H1 (cell line): ENCODE measurements around the gene NUBP2. TPM values are rescaled to one million over a fixed set of nuclear protein-coding genes. Genes with fewer than 3 reads are reported as not detected.

Source experiments
- CTCF ChIA-PET: fragments of 300-600 bp; sonication (Branson Sonifier 250); formaldehyde crosslinking; loops from one replicate; lab custom pipeline; 2021; ENCODE audit not compliant: partially characterized antibody; lab: Charles Lee
- POLR2A ChIA-PET: fragments of 300-600 bp; sonication (Branson Sonifier 250); formaldehyde crosslinking; loops from one replicate; lab custom pipeline; 2021; ENCODE audit warnings: inconsistent platforms; ENCODE audit not compliant: partially characterized antibody; lab: Charles Lee
- DNase-seq, 2 experiments: peaks; one replicate each; pipeline versions ENCODE4 v3.0.0 to v3.0.0-alpha.2; 2010 to 2022; ENCODE audit warnings: low spot score in 2 of 2, low read depth in 1 of 2, mixed read lengths in 1 of 2
- FAIRE-seq: peaks from 2 replicates; lab custom pipeline; 2011; peaks lifted over from hg19 to GRCh38; lab: Jason Lieb, UNC
- H2AFZ ChIP-seq: 2 replicates; pipeline ENCODE4 v1.8.1; 2012; ENCODE audit warnings: low read length, inconsistent platforms
- H2AK5ac ChIP-seq: 2 replicates; pipeline ENCODE4 v1.6.1; 2013; ENCODE audit warnings: low read depth, low read length
- H2BK120ac ChIP-seq: replicated peaks from 2 replicates; pipeline ENCODE3; 2013; ENCODE audit warnings: low read depth, low read length, inconsistent platforms
- H2BK12ac ChIP-seq: 2 replicates; pipeline ENCODE4 v1.6.1; 2013; ENCODE audit warnings: low read depth, low read length
- H2BK15ac ChIP-seq: 2 replicates; pipeline ENCODE4 v1.6.1; 2013; ENCODE audit warnings: low read length
- H2BK20ac ChIP-seq: 2 replicates; pipeline ENCODE4 v1.6.1; 2013; ENCODE audit warnings: low read length
- H2BK5ac ChIP-seq: 2 replicates; pipeline ENCODE4 v1.6.1; 2013; ENCODE audit warnings: low read depth, low read length
- H3K14ac ChIP-seq: 2 replicates; pipeline ENCODE4 v1.6.1; 2013; ENCODE audit warnings: inconsistent platforms; ENCODE audit not compliant: insufficient read length
- H3K18ac ChIP-seq: 2 replicates; pipeline ENCODE4 v1.6.1; 2013; ENCODE audit warnings: low read length; ENCODE audit errors: extremely low read depth
- H3K23ac ChIP-seq: 2 replicates; pipeline ENCODE4 v1.6.1; 2013; ENCODE audit warnings: inconsistent platforms; ENCODE audit not compliant: insufficient read length
- H3K23me2 ChIP-seq: 2 replicates; pipeline ENCODE4 v1.6.1; 2013; ENCODE audit warnings: low read depth, low read length
- H3K27ac ChIP-seq: 2 replicates; pipeline ENCODE4 v1.6.1; 2011; ENCODE audit warnings: low read depth, low read length, inconsistent platforms
- H3K27me3 ChIP-seq, 4 experiments: replicated peaks in 1 of 4; 1 replicate in 1 of 4; 2 replicates in 3 of 4; pipeline versions ENCODE4 v1.6.1 to v1.8.1; 2011 to 2013; ENCODE audit warnings: low read length in 3 of 4, mild to moderate bottlenecking in 3 of 4, inconsistent platforms in 2 of 4, mixed read lengths in 2 of 4, moderate library complexity in 1 of 4; ENCODE audit not compliant: control insufficient read depth in 3 of 4, insufficient read depth in 3 of 4; ENCODE audit errors: extremely low read depth in 1 of 4
- H3K36me3 ChIP-seq, 4 experiments: 2 replicates each; pipeline versions ENCODE4 v1.6.1 to v1.8.1; 2011 to 2013; ENCODE audit warnings: mild to moderate bottlenecking in 4 of 4, low read length in 3 of 4, moderate library complexity in 2 of 4, control low read depth in 1 of 4, inconsistent platforms in 1 of 4; ENCODE audit not compliant: insufficient read depth in 4 of 4, control insufficient read depth in 2 of 4
- H3K4ac ChIP-seq: replicated peaks from 2 replicates; pipeline ENCODE3; 2013; ENCODE audit warnings: low read length, low read depth, mixed read lengths, inconsistent platforms; ENCODE audit not compliant: insufficient read length
- H3K4me1 ChIP-seq, 4 experiments: replicated peaks in 1 of 4; 1 replicate in 1 of 4; 2 replicates in 3 of 4; pipeline versions ENCODE4 v1.6.1 to v1.8.1; 2011 to 2013; ENCODE audit warnings: low read length in 3 of 4, inconsistent platforms in 2 of 4, mixed read lengths in 1 of 4; ENCODE audit not compliant: insufficient read depth in 4 of 4, control insufficient read depth in 3 of 4
- H3K4me2 ChIP-seq, 2 experiments: 2 replicates each; pipeline versions ENCODE4 v1.6.1 to v1.8.1; 2011 to 2013; ENCODE audit warnings: low read depth in 2 of 2, low read length in 2 of 2, control low read depth in 1 of 2, inconsistent platforms in 1 of 2, mild to moderate bottlenecking in 1 of 2; ENCODE audit not compliant: insufficient read depth in 1 of 2
- H3K4me3 ChIP-seq, 4 experiments: fragments of 200-600, 300-600 bp in 1 of 4; sonication (generic), shearing (Covaris generic), sonication (Bioruptor Twin) in 1 of 4; 2 replicates each; pipeline versions ENCODE4 v1.5.1 to v1.8.1; 2011 to 2016; ENCODE audit warnings: low read length in 4 of 4, low read depth in 3 of 4, control low read depth in 2 of 4, inconsistent platforms in 2 of 4, mild to moderate bottlenecking in 2 of 4, mixed read lengths in 1 of 4, moderate library complexity in 1 of 4; ENCODE audit not compliant: insufficient read depth in 2 of 4; ENCODE audit errors: extremely low read depth in 1 of 4
- H3K56ac ChIP-seq: replicated peaks from 2 replicates; pipeline ENCODE3; 2013; ENCODE audit warnings: low read depth, mild to moderate bottlenecking, mixed read lengths, low read length, inconsistent platforms; ENCODE audit not compliant: insufficient read length
- H3K79me1 ChIP-seq: 2 replicates; pipeline ENCODE4 v1.6.1; 2013; ENCODE audit warnings: low read depth, low read length, control low read depth
- H3K79me2 ChIP-seq, 2 experiments: 2 replicates each; pipeline versions ENCODE4 v1.6.1 to v1.8.1; 2012 to 2013; ENCODE audit warnings: low read length in 2 of 2, mild to moderate bottlenecking in 2 of 2, inconsistent platforms in 1 of 2; ENCODE audit not compliant: insufficient read depth in 2 of 2, control insufficient read depth in 1 of 2
- H3K9ac ChIP-seq, 4 experiments: replicated peaks in 1 of 4; 1 replicate in 1 of 4; 2 replicates in 3 of 4; pipeline versions ENCODE4 v1.6.1 to v1.8.1; 2011 to 2013; ENCODE audit warnings: low read depth in 3 of 4, low read length in 3 of 4, control low read depth in 2 of 4, mild to moderate bottlenecking in 2 of 4, moderate library complexity in 2 of 4, inconsistent platforms in 1 of 4; ENCODE audit errors: extremely low read depth in 1 of 4
- H3K9me3 ChIP-seq, 2 experiments: 2 replicates each; pipeline versions ENCODE4 v1.6.1 to v1.8.1; 2012 to 2013; ENCODE audit warnings: mild to moderate bottlenecking in 2 of 2, moderate library complexity in 2 of 2, control low read depth in 1 of 2, inconsistent platforms in 1 of 2, low read depth in 1 of 2, low read length in 1 of 2, mixed read lengths in 1 of 2; ENCODE audit not compliant: insufficient read depth in 2 of 2
- H4K20me1 ChIP-seq, 2 experiments: replicated peaks in 1 of 2; 2 replicates each; pipeline versions ENCODE3 to v1.8.1; 2011 to 2013; ENCODE audit warnings: inconsistent platforms in 2 of 2, low read length in 2 of 2, mild to moderate bottlenecking in 1 of 2; ENCODE audit not compliant: insufficient read depth in 2 of 2, control insufficient read depth in 1 of 2
- H4K5ac ChIP-seq: 2 replicates; pipeline ENCODE4 v1.6.1; 2013; ENCODE audit warnings: low read length, low read depth, mixed read lengths, inconsistent platforms; ENCODE audit not compliant: insufficient read length
- H4K8ac ChIP-seq: 2 replicates; pipeline ENCODE4 v1.8.0; 2013; ENCODE audit warnings: mild to moderate bottlenecking, moderate library complexity, low read length, inconsistent platforms; ENCODE audit not compliant: insufficient read depth; ENCODE audit errors: extremely low read depth
- H4K91ac ChIP-seq: replicated peaks from 2 replicates; pipeline ENCODE3; 2013; ENCODE audit warnings: low read length, mixed read lengths, inconsistent platforms; ENCODE audit not compliant: insufficient read length
- ATF3 ChIP-seq: IDR thresholded peaks from 2 replicates; pipeline ENCODE4 v1.6.1; 2011; ENCODE audit warnings: low read depth, mild to moderate bottlenecking, low read length; ENCODE audit not compliant: insufficient read depth
- BACH1 ChIP-seq: IDR thresholded peaks from 2 replicates; pipeline ENCODE4 v1.6.1; 2012; ENCODE audit warnings: low read length, improper control_type of control experiment
- BCL11A ChIP-seq, 2 experiments: IDR thresholded peaks; one replicate each; pipeline ENCODE4 v1.6.1; 2011; ENCODE audit warnings: low read depth in 2 of 2, low read length in 2 of 2, mild to moderate bottlenecking in 2 of 2
- EGR1 ChIP-seq: IDR thresholded peaks from 2 replicates; pipeline ENCODE4 v1.6.1; 2011; ENCODE audit warnings: low read depth, low read length, borderline replicate concordance
- JUN ChIP-seq: IDR thresholded peaks from 2 replicates; pipeline ENCODE4 v1.6.1; 2011; ENCODE audit warnings: low read depth, mild to moderate bottlenecking, improper control_type of control experiment, low read length
- KDM1A ChIP-seq: fragments of 200-600, 300-600 bp; sonication (generic); IDR thresholded peaks from 2 replicates; pipeline ENCODE4 v1.7.1; 2016; ENCODE audit warnings: mild to moderate bottlenecking, low read length, borderline replicate concordance
- MAX ChIP-seq: IDR thresholded peaks from 2 replicates; pipeline ENCODE4 v1.6.1; 2012; ENCODE audit warnings: inconsistent platforms
- PHF8 ChIP-seq: fragments of 200-600 bp; sonication (generic); conservative IDR thresholded peaks from 2 replicates; pipeline ENCODE4 v1.7.1; 2012; ENCODE audit warnings: low read depth, mild to moderate bottlenecking, inconsistent platforms, low read length, moderate library complexity
- POU5F1 ChIP-seq: IDR thresholded peaks from 2 replicates; pipeline ENCODE4 v1.6.1; 2011; ENCODE audit warnings: low read depth, mild to moderate bottlenecking, low read length, moderate library complexity
- SAP30 ChIP-seq: fragments of 300-600 bp; sonication (generic); IDR thresholded peaks from 2 replicates; pipeline ENCODE4 v1.7.1; 2012; ENCODE audit warnings: low read length, moderate library complexity, mild to moderate bottlenecking, inconsistent platforms; ENCODE audit not compliant: insufficient read depth, insufficient replicate concordance
- SP4 ChIP-seq: IDR thresholded peaks from 2 replicates; pipeline ENCODE4 v1.6.1; 2012; ENCODE audit warnings: low read length, inconsistent platforms
- SUZ12 ChIP-seq: fragments of 200-600 bp; sonication (generic); IDR thresholded peaks from 2 replicates; pipeline ENCODE4 v1.6.1; 2012; ENCODE audit warnings: mild to moderate bottlenecking, inconsistent platforms, low read length, moderate library complexity, mixed read lengths
- TAF7 ChIP-seq: optimal IDR thresholded peaks from 2 replicates; pipeline ENCODE3; 2011; ENCODE audit warnings: low read depth, mild to moderate bottlenecking, inconsistent platforms, low read length, moderate library complexity, borderline replicate concordance
- WGBS, 2 experiments: shearing (Covaris generic) in 1 of 2; methylation state at CpG; one replicate each; pipeline versions ENCODE4 v1.1.6 to v1.1.7; 2013 to 2015; ENCODE audit warnings: low lambda C conversion rate in 2 of 2, mixed read lengths in 2 of 2, inconsistent platforms in 1 of 2, low coverage in 1 of 2, missing lambda C conversion rate in 1 of 2; ENCODE audit not compliant: insufficient replicate concordance in 2 of 2, insufficient coverage in 1 of 2, insufficient read length in 1 of 2; ENCODE audit errors: extremely low coverage in 1 of 2, missing lambda C conversion rate in 1 of 2; 5-methylcytosine and 5-hydroxymethylcytosine counted together
- polyA plus RNA-seq, 7 experiments: library from polyadenylated mRNA; depleted of rRNA in 3 of 7; stranded (reverse) in 5 of 7; unstranded in 2 of 7; fragments of >200 nt in 5 of 7; fragments of 200-250 nt in 2 of 7; gene quantifications; 1 replicate in 5 of 7; 2 replicates in 1 of 7; 4 replicates in 1 of 7; pipeline versions ENCODE4 v1.2.1 to v1.2.3, GENCODE V29; 2011 to 2013; ENCODE audit warnings: missing spikeins in 2 of 7, mixed read lengths in 2 of 7
- total RNA-seq: library from RNA; stranded (reverse); fragmentation: NEBNext Ultra II Directional; extraction: Animal tissue kit (Norgen Biotek cat#: 25700); gene quantifications from 2 replicates; pipeline ENCODE4 v1.2.1, GENCODE V29; 2021

Gene NUBP2
- total and polyA plus RNA-seq, 2 of the 8 experiments (the other 6 are each of a cell fraction or from before 2014, with no cell fraction given), result 70.3 to 96.9 TPM

GRCh38 chr16:1788708-1789100 is 5.9 kb downstream of the NUBP2 start:
- POLR2A ChIA-PET, result interaction anchor here (1.3 to 4.0 kb wide), 5 partner anchors 9 to 32 kb away, joined by 3 to 15 read pairs (median 4); partner anchors contain the start of genes EME2 and MRPS34
- no peak overlapping the region for H3K27ac ChIP-seq
- no peak overlapping the region for H3K9ac ChIP-seq
- no peak for FAIRE-seq
- H2AK5ac ChIP-seq, result no peak overlapping the region
- H2BK5ac ChIP-seq, result no peak overlapping the region
- no peak overlapping the region for H3K4me3 ChIP-seq
- peaks cover 20 to 21% of the 10 kb centered on the region in 2 experiments for H4K20me1 ChIP-seq
- no peaks in the 10 kb centered on the region; a peak in 1 of 7 replicates for H3K4me1 ChIP-seq
- H2BK12ac ChIP-seq, result no peak overlapping the region
- no peak overlapping the region for H3K23ac ChIP-seq
- H2BK20ac ChIP-seq, result no peak overlapping the region
- H3K9me3 ChIP-seq, result no peaks in the 10 kb centered on the region
- H3K56ac ChIP-seq, result no peak overlapping the region
- H2AFZ ChIP-seq, result no peak overlapping the region
- peaks cover 0 to 44% (median 2%) of the 10 kb centered on the region in 4 experiments; a peak in 4 of 8 replicates for H3K36me3 ChIP-seq
- H3K79me2 ChIP-seq, result peaks cover 0 to 29% of the 10 kb centered on the region in 2 experiments; a peak in 3 of 4 replicates
- H3K18ac ChIP-seq, result no peak overlapping the region
- no peak for TF ChIP-seq SP4
- TF ChIP-seq KDM1A, result no peak
- no peak for TF ChIP-seq ATF3
- TF ChIP-seq SAP30, result no peak
- no peak for TF ChIP-seq MAX
- TF ChIP-seq SUZ12, result no peak
- TF ChIP-seq EGR1, result no peak
- TF ChIP-seq BACH1, result no peak
- TF ChIP-seq POU5F1, result no peak
- TF ChIP-seq PHF8, result no peak
- no peak for TF ChIP-seq BCL11A (IDR thresholded peaks at IDR 0.05; ENCODE audit: low read depth in 2 of 2, low read length in 2 of 2)
- no peak for TF ChIP-seq JUN
- TF ChIP-seq TAF7, result no peak
- TF ChIP-seq, all 59 proteins: peak for 0
- H4K5ac ChIP-seq, result no peak overlapping the region
- H3K79me1 ChIP-seq, result peaks cover 13% of the 10 kb centered on the region; the same call in 1 of the 2 replicates
- 86% methylated on average over 18 of the region's 19 CpGs; no CpG with 5 or more reads in 1 of the 2 experiments for WGBS, 2 experiments
- H3K4me2 ChIP-seq, result no peak overlapping the region
- no peak for DNase-seq
- no peak overlapping the region for H4K8ac ChIP-seq
- H2BK120ac ChIP-seq, result no peak overlapping the region
- no peak overlapping the region for H2BK15ac ChIP-seq
- no peak overlapping the region for H3K14ac ChIP-seq
- H3K27me3 ChIP-seq, result no peaks in the 10 kb centered on the region
- H3K23me2 ChIP-seq, result no peaks in the 10 kb centered on the region
- H3K4ac ChIP-seq, result no peak overlapping the region
- CTCF ChIA-PET, result interaction anchor here (1.8 kb wide), 1 partner anchor 64 kb away, joined by 7 read pairs; no protein-coding TSS in a partner anchor
- H4K91ac ChIP-seq, result no peak overlapping the region
